ENCODE results near the gene ST7. TPM values are rescaled to one million over a fixed set of nuclear protein-coding genes. Genes with fewer than 3 reads are reported as not detected.

Gene ST7
- total and polyA plus RNA-seq, 2 experiments from 2014 or later, result 9.9 to 18.3 TPM

DNA sequence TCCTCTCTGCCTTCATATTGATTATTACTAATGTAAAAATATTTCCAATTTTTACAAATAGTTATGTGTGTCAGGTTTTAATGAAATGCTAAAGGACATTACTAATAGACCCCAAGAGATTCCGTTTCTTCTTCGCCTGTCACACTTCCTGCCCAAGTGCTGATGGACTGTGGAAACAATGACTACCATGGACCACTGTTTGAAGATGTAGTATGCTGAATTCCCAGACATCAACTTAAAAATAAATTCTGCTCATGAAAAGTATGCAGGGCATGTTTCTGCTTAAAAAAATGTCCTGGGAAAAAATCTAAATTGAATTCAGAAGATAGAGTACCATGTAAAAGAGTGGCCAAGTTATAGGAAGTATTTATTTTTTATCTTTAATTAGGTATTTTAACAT, 52.1 kb downstream of the ST7 start:
- DNase-seq (ENCODE audit: low spot score), result no peak
- no peaks in the 10 kb centered on the region for H3K9me2 ChIP-seq (ENCODE audit: insufficient read depth)
- peaks cover 2% of the 10 kb centered on the region; the same call in 1 of the 2 replicates for H3K79me2 ChIP-seq (replicated peaks; ENCODE audit: insufficient read depth)
- Mint-ChIP-seq H3K36me3 (ENCODE audit: low read depth) (no peaks in the 10 kb centered on the region), H3K9me3 (no peaks in the 10 kb centered on the region), H3K4me1 (peaks cover 8% of the 10 kb centered on the region), H3K27ac (no peak overlapping the region), H3K4me3 (no peak overlapping the region), H3K27me3 (ENCODE audit: insufficient read depth, low read depth, poor library complexity) (no peaks in the 10 kb centered on the region)
- no peak overlapping the region for H3K4me3 ChIP-seq
- no peak for ATAC-seq
- H3K4me2 ChIP-seq, result no peak overlapping the region
- no peaks in the 10 kb centered on the region for H4K20me1 ChIP-seq (replicated peaks; ENCODE audit: insufficient read depth)
- no peaks in the 10 kb centered on the region for H3F3A ChIP-seq (replicated peaks; ENCODE audit: low read depth)
- H3K36me3 ChIP-seq (ENCODE audit: insufficient read depth), result no peaks in the 10 kb centered on the region
- no peaks in the 10 kb centered on the region for H3K27me3 ChIP-seq (ENCODE audit: insufficient read depth)
- H2AFZ ChIP-seq, result no peak overlapping the region
- no peak overlapping the region for H3K27ac ChIP-seq (ENCODE audit: low read depth)
- no peak for TF ChIP-seq JUNB (IDR thresholded peaks at IDR 0.05; ENCODE audit: unreplicated experiment)
- no peak for TF ChIP-seq POLR2AphosphoS5 (IDR thresholded peaks at IDR 0.05; ENCODE audit: low read depth)
- TF ChIP-seq ZNF331 (CRISPR knock-in tag; IDR thresholded peaks at IDR 0.05; ENCODE audit: low read depth), result no peak
- TF ChIP-seq EZH2 (IDR thresholded peaks at IDR 0.05; ENCODE audit: low read depth, unreplicated experiment), result no peak
- TF ChIP-seq, protein P1, sequence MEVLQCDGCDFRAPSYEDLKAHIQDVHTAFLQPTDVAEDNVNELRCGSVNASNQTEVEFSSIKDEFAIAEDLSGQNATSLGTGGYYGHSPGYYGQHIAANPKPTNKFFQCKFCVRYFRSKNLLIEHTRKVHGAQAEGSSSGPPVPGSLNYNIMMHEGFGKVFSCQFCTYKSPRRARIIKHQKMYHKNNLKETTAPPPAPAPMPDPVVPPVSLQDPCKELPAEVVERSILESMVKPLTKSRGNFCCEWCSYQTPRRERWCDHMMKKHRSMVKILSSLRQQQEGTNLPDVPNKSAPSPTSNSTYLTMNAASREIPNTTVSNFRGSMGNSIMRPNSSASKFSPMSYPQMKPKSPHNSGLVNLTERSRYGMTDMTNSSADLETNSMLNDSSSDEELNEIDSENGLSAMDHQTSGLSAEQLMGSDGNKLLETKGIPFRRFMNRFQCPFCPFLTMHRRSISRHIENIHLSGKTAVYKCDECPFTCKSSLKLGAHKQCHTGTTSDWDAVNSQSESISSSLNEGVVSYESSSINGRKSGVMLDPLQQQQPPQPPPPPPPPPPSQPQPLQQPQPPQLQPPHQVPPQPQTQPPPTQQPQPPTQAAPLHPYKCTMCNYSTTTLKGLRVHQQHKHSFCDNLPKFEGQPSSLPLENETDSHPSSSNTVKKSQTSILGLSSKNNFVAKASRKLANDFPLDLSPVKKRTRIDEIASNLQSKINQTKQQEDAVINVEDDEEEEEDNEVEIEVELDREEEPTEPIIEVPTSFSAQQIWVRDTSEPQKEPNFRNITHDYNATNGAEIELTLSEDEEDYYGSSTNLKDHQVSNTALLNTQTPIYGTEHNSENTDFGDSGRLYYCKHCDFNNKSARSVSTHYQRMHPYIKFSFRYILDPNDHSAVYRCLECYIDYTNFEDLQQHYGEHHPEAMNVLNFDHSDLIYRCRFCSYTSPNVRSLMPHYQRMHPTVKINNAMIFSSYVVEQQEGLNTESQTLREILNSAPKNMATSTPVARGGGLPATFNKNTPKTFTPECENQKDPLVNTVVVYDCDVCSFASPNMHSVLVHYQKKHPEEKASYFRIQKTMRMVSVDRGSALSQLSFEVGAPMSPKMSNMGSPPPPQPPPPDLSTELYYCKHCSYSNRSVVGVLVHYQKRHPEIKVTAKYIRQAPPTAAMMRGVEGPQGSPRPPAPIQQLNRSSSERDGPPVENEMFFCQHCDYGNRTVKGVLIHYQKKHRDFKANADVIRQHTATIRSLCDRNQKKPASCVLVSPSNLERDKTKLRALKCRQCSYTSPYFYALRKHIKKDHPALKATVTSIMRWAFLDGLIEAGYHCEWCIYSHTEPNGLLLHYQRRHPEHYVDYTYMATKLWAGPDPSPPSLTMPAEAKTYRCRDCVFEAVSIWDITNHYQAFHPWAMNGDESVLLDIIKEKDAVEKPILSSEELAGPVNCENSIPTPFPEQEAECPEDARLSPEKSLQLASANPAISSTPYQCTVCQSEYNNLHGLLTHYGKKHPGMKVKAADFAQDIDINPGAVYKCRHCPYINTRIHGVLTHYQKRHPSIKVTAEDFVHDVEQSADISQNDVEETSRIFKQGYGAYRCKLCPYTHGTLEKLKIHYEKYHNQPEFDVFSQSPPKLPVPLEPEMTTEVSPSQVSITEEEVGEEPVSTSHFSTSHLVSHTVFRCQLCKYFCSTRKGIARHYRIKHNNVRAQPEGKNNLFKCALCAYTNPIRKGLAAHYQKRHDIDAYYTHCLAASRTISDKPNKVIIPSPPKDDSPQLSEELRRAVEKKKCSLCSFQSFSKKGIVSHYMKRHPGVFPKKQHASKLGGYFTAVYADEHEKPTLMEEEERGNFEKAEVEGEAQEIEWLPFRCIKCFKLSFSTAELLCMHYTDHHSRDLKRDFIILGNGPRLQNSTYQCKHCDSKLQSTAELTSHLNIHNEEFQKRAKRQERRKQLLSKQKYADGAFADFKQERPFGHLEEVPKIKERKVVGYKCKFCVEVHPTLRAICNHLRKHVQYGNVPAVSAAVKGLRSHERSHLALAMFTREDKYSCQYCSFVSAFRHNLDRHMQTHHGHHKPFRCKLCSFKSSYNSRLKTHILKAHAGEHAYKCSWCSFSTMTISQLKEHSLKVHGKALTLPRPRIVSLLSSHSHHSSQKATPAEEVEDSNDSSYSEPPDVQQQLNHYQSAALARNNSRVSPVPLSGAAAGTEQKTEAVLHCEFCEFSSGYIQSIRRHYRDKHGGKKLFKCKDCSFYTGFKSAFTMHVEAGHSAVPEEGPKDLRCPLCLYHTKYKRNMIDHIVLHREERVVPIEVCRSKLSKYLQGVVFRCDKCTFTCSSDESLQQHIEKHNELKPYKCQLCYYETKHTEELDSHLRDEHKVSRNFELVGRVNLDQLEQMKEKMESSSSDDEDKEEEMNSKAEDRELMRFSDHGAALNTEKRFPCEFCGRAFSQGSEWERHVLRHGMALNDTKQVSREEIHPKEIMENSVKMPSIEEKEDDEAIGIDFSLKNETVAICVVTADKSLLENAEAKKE (CRISPR knock-in tag; IDR thresholded peaks at IDR 0.05), result no peak
- no peak for TF ChIP-seq NANOG (IDR thresholded peaks at IDR 0.05; ENCODE audit: borderline replicate concordance)
- TF ChIP-seq, protein P2, sequence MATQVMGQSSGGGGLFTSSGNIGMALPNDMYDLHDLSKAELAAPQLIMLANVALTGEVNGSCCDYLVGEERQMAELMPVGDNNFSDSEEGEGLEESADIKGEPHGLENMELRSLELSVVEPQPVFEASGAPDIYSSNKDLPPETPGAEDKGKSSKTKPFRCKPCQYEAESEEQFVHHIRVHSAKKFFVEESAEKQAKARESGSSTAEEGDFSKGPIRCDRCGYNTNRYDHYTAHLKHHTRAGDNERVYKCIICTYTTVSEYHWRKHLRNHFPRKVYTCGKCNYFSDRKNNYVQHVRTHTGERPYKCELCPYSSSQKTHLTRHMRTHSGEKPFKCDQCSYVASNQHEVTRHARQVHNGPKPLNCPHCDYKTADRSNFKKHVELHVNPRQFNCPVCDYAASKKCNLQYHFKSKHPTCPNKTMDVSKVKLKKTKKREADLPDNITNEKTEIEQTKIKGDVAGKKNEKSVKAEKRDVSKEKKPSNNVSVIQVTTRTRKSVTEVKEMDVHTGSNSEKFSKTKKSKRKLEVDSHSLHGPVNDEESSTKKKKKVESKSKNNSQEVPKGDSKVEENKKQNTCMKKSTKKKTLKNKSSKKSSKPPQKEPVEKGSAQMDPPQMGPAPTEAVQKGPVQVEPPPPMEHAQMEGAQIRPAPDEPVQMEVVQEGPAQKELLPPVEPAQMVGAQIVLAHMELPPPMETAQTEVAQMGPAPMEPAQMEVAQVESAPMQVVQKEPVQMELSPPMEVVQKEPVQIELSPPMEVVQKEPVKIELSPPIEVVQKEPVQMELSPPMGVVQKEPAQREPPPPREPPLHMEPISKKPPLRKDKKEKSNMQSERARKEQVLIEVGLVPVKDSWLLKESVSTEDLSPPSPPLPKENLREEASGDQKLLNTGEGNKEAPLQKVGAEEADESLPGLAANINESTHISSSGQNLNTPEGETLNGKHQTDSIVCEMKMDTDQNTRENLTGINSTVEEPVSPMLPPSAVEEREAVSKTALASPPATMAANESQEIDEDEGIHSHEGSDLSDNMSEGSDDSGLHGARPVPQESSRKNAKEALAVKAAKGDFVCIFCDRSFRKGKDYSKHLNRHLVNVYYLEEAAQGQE (IDR thresholded peaks at IDR 0.05; ENCODE audit: unreplicated experiment), result no peak
- TF ChIP-seq, protein P3, sequence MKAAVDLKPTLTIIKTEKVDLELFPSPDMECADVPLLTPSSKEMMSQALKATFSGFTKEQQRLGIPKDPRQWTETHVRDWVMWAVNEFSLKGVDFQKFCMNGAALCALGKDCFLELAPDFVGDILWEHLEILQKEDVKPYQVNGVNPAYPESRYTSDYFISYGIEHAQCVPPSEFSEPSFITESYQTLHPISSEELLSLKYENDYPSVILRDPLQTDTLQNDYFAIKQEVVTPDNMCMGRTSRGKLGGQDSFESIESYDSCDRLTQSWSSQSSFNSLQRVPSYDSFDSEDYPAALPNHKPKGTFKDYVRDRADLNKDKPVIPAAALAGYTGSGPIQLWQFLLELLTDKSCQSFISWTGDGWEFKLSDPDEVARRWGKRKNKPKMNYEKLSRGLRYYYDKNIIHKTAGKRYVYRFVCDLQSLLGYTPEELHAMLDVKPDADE (IDR thresholded peaks at IDR 0.05), result no peak
- TF ChIP-seq CREB1 (CRISPR knock-in tag; IDR thresholded peaks at IDR 0.05; ENCODE audit: low read depth), result no peak
- no peak for TF ChIP-seq EZH2phosphoT487 (IDR thresholded peaks at IDR 0.05; ENCODE audit: unreplicated experiment)
- no peaks in the 10 kb centered on the region; the same call in 1 of the 2 replicates for H3K4me1 ChIP-seq (ENCODE audit: insufficient read depth)
